ENCODE data around the gene APOA4.

- no peak for TF ChIP-seq JUNB (CRISPR knock-in tag; conservative IDR thresholded peaks at IDR 0.05)
- no peak for TF ChIP-seq EZH2 (IDR thresholded peaks at IDR 0.05; ENCODE audit: borderline replicate concordance, low read depth, low read length)
- TF ChIP-seq GTF2F1 (IDR thresholded peaks at IDR 0.05; ENCODE audit: low read depth, low read length) = no peak
- no peak for TF ChIP-seq RFX1 (IDR thresholded peaks at IDR 0.05)
These were observed 26.6 kb downstream of the APOA4 start for GRCh38 chr11:116796548-116796947.
